Activated CD8-positive, alpha-beta memory T cell treated with anti-CD3 and anti-CD28 coated beads, Interleukin-2, amount 50 U/mL, for 1 hour (primary cell): ENCODE data around the gene NPM3.

Source experiments
- DNase-seq: peaks from one replicate; pipeline ENCODE4 v3.0.0-alpha.2; 2020; ENCODE audit errors: extremely low read depth

The NPM3 gene

GRCh38 chr10:101774589-101775272, 8.5 kb downstream of the NPM3 start:
- DNase-seq, result no peak

DNA sequence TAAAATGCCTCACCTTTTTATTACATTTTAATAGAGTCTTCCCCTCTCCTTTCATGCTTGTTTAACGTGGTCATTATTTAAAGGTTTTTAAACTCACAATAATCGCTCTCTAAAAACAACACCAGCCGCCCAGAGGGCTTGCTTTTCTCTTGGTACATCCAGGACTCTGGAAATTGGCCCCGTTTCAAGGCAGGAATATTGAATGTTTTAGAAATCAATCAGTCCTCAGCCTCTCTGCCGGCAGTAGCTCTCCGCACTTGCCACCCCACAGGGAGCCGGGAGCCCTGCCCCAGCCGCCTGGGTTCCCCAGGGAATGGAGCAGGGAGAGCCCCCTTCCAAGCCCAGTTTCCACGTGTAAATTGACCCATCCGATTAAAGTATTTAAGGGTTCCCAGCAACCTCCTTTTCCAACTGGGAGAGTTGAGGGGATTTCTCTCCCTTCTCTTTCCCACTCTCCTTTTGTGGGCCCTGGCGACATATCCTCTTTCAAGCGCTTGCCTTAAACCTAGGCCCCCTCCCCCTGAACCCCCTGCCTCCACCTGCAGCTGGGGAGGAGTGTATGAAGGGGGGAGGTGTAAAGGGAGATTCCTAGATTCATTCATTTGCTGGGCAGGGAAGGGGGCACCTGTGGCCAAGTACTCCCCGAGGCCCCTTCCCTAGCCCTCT, 9.2 kb downstream of the NPM3 start:
- no peak for DNase-seq

- DNase-seq, result no peak
Observed at GRCh38 chr10:101772895-101773761, 10.1 kb downstream of the NPM3 start.

DNA sequence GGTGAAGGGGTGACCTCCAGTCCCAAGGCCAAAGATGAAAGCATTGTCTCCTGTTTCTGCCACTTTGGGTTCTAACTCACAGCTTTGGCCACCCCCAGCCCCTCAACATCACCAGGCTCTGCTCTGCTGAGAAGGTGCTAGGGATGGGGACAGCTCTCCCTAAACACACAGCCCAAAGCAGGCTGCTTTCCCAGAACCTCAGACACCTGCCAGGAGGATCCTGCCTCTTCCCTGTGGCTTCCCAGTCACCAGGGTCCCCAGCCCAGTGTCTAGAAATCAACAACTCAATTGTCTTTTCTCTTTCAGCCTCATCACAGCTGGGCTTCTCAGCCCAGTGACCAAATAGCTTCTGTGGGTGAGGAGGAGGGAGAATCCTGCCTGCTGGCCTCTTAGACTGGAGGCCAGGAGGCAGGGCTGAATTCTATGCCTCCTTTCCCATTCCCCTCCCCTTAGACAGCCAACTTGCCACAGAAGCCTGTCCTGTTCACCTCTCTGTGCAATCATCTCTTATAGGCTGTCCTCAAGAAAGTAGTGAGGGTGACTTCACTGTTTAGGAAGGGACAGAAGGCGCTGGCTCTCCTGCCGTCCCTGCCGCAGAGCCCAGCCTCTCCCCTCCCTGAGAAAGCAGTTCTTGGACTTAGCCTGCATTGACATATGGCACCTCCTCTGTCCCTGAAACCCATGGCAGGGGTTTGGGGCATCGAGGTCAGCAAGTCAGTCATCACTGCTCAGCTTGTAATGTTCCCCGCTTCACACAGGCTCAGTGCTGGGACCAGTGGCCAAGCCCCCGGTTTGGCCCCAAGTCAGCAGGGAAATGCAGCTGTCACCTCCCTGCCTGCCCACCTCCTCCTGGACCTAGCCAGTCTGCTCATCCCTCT, 11.0 kb downstream of the NPM3 start:
- DNase-seq, result no peak

DNA sequence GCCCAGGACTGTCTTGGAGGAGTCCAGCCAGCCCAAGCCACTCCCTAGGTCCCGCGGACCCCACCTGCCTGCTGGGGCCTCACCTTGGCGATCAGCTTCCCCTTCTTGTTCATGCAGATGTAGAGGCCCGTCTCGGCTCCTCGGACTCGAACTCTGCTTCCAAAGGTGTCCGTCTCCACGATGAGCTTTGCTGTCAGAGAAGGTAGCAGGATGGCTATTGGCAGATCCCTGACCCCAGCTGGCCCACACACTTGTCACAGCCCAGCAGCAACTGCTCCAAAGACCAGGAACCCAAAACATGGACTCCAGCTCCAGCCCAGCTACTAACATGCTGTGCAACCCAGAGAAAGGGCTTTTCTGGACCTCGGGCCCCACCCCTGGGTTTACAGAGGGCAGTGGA, 11.9 kb downstream of the NPM3 start:
- DNase-seq, result no peak

DNA sequence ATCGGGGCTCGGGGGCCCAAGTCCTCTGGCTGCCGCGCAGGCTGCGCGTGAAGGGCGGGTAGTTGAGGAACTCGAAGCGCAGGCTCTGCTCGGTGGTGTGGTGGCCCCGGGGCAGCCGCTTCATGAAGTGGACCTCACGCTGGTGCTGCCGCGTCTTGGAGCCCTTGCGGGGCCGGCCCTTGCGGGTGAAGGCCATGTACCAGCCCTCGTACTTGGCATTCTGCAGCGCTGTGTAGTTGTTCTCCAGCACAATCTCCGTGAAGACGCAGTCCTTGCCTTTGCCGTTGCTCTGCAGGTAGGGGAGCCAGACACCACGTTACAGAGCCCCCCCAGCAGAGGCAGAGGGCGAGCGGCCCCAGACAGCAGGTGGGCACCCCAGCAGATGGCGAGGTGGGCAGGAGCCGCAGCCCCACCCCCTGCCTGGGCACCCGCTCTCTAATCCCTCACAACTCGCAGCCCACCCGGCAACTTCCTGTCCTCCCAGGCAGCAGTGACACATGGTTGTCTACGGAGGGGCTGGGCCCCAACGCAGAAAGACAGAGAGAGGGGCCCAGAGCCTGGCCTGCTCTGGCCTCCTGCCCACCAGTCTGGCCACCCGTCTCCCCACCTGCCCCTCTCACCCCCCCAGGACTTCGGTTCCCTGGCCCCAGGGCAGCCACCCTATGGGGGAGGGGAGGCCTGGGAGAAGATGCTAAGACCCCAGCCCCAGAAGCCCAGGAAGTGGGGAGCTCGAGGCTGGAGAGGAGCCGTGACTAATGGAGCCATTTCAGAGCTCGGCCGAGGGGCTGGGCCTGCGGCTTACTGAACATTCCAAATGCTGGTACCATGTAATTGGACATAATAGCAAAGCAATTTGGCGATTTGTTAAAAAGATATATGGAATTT, 12.7 kb downstream of the NPM3 start:
- DNase-seq, result no peak

DNA sequence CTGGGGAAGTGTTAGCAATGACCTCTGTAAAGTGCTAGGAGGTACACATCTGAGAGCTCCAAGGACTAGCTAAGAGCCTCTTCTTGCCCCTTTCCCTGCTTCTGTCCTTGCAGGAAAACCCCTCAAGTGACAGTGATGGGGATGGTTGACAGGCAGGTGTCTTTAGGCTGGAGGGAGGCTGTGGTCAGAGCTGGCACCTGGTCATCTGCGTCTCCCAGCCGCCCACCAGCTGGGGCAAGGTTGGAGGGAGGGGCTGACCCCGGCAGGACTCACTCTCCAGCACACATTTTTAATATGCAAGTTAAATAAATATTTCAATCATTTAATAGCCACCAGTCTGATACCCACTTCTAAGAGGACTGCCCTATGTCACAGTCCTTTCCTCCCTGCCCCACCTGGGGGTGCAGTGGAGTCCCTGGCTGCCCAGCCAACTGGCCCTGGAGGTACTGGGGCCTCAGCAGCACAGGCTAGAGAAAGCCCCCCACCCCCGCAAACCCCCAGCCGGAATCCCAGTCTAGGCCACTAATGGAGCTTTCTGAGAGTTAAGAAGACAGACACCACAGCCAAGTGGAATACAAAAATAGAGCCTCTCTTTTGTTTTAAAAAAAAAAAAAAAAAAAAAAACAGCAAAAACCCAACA, 13.6 kb downstream of the NPM3 start:
- no peak for DNase-seq

GRCh38 chr10:101768791-101769170, 14.5 kb downstream of the NPM3 start:
- no peak for DNase-seq

- DNase-seq, result no peak
Observed at GRCh38 chr10:101767966-101768790, 15.1 kb downstream of the NPM3 start.

DNA sequence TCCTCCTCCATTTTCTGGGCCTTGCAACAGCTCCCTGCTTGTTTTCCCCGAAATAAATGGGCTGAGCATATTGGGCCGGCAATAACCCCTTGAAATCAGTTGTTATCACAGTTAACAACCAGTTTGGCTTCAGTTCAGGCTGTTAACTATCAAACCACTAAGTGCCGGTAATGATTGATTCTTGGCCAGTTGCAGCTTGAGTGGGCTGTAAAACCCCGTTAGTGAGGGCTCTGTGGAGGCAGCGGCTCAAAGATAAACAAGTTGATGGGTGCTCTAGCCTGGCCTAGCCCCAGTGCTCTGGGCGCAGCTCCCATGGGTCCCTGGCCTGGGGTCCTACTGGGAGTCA, 15.7 kb downstream of the NPM3 start:
- DNase-seq, result no peak

GRCh38 chr10:101766753-101767599, 16.3 kb downstream of the NPM3 start:
- no peak for DNase-seq

DNA sequence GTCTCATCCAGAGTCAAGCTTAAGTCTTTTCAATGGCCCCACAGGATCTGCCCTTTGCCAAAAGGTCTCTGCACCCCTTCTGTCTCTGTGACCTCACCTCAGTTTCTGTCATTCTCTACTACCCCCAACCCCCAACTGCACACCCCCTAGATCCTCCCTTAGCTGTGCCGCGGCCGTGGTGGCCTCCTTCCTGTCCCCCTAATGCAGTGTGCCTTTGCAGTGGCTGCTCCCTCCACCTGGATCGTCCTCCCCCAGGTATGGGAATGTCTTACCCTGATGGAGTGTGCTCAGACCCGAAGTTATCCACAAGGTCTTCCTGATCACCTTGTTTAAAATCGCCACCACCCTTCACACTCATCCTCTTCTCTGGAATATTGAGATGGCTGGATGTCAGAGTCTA, 16.9 kb downstream of the NPM3 start:
- no peak for DNase-seq

DNA sequence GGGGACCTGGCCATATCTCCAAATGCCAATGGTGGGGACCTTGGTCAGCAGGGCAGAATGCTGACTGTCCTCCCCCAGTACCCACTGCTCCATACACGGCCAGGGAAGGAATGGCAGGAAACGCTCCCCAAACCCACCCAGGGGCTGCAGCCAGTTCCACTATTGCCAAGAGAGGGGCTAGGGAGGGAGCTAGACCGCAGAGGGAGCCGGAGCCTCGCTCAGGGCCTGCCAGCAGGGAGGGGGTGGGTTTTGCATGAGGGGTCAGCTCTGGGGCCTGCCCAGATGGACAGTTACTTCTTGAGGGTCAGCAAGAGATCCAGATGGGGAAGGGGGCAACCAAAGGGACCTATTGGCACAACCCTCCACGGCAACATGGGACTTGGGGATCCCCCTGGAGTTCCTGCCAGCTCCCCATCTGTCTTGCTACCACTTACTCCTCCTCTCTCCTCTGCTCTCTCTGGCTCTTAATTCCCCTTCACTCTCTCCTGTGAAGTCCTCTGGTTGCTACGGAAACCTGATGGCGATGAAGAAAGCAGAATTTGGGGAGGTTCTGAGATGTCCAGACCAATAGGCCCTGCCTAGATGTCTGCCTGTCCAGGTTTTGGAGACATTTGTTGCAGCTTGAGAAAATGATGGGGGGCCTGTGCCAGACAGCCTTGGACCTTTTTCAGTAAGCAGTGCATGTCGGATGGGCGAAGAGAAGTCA, 20.0 kb downstream of the NPM3 start:
- DNase-seq, result no peak

DNA sequence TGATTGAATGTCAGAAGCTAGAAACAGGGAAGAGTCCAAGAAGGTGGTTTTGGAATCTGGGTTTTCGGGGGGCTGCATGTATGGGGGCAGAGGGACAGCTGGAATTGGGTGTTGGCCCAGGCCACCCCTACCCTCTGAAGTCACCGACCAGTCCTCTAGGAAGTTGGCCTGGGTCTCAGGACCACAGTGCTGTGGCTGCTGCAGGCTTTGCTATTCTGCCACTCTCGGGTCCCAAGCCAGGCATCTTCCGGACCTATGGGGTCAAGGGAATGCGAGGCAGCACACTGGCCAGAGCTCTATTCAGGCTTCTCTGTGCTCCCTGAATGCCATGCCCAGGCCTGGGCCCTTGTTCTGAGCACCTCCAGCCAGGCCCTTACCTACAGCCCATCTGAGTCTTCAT, 20.5 kb downstream of the NPM3 start:
- DNase-seq, result no peak

- no peak for DNase-seq
Observed at GRCh38 chr10:101761226-101761625, 22.0 kb downstream of the NPM3 start.

DNA sequence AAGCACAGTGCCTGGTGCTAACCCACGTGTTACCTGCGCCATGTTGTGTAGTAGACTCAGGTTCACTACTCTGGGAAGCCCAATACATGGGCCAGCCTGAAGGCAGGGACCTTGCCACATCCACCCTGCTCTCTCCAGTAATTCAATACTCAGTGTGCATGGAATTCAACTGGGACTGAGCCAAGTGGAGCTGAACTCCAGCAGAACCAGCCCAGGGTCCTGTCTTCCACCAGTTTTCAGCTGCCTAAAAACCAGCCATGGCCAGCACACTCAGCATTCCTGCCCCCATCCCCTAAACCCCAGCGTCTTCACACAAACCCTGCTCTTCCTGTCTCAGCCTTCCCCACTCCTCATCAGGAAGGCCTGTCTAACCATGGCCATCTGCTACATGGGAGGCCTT, 22.7 kb downstream of the NPM3 start:
- DNase-seq, result no peak

- DNase-seq, result no peak
Observed at GRCh38 chr10:101759309-101760247, 23.7 kb downstream of the NPM3 start.
